ENCODE measurements around the gene R3HDM4.
"Not testable (repeated sequence)": the region's sequence is repeated elsewhere in the genome, so short reads cannot be mapped to it uniquely, and the experiment has no call there.

R3HDM4 gene

GRCh38 chr19:913080-913748, at the start of gene R3HDM4:
Gene R3HDM4, minus strand, starts transcription at chr19:913219. Its CDS starts 62 bp downstream, at chr19:913157.
- peak; percentile 82 for DNase-seq (ENCODE audit: low read depth)
- H3K4me3 ChIP-seq (ENCODE audit: low read depth, low read length) = peak within 1 kb of the TSS; percentile 87
- no peak for TF ChIP-seq CTCF (IDR thresholded peaks at IDR 0.05; ENCODE audit: insufficient read depth, low read depth, low read length, missing control alignments)

GRCh38 chr19:961866-962620, 49.0 kb upstream of the R3HDM4 start:
- no peak overlapping the region for H3K4me3 ChIP-seq (ENCODE audit: low read depth, low read length)
- no peak for TF ChIP-seq CTCF (IDR thresholded peaks at IDR 0.05; ENCODE audit: insufficient read depth, low read depth, low read length, missing control alignments)
- DNase-seq (ENCODE audit: low read depth) = no peak

- no peak for DNase-seq (ENCODE audit: low read depth)
- TF ChIP-seq CTCF (IDR thresholded peaks at IDR 0.05; ENCODE audit: insufficient read depth, low read depth, low read length, missing control alignments) = no peak
- no peak overlapping the region for H3K4me3 ChIP-seq (ENCODE audit: low read depth, low read length)
Measured at GRCh38 chr19:960601-960938, 47.6 kb upstream of the R3HDM4 start.

- DNase-seq (ENCODE audit: low read depth) = no peak
- H3K4me3 ChIP-seq (ENCODE audit: low read depth, low read length) = no peak overlapping the region
Measured at GRCh38 chr19:960020-960419, 47.0 kb upstream of the R3HDM4 start.

GRCh38 chr19:958967-959855, 46.2 kb upstream of the R3HDM4 start:
- TF ChIP-seq CTCF (IDR thresholded peaks at IDR 0.05; ENCODE audit: insufficient read depth, low read depth, low read length, missing control alignments) = no peak
- DNase-seq (ENCODE audit: low read depth) = no peak
- H3K4me3 ChIP-seq (ENCODE audit: low read depth, low read length) = no peak overlapping the region

More at GRCh38 chr19:960020-960419, 47.0 kb upstream of the R3HDM4 start:
- no peak for TF ChIP-seq CTCF (IDR thresholded peaks at IDR 0.05; ENCODE audit: insufficient read depth, low read depth, low read length, missing control alignments)

- not testable (repeated sequence) for DNase-seq (ENCODE audit: low read depth); H3K4me3 ChIP-seq (ENCODE audit: low read depth, low read length)
Measured at GRCh38 chr19:957578-957977, 44.6 kb upstream of the R3HDM4 start.
